Ecto neural progenitor cell (in vitro differentiated cells): ENCODE results near the gene SYNE2.
A peak's percentile ranks its signal among the peaks of the same experiment; 100 is the strongest.
"Not testable (repeated sequence)": the region's sequence is repeated elsewhere in the genome, so short reads cannot be mapped to it uniquely, and the experiment has no call there.

Experiments used
- DNase-seq: peaks from one replicate; pipeline ENCODE4 v3.0.0-alpha.2; 2018; ENCODE audit warnings: low spot score

SYNE2 gene

GRCh38 chr14:64193821-64194220 lies 341.0 kb downstream of the SYNE2 start:
- no peak for DNase-seq

GRCh38 chr14:64194404-64194803 lies 341.6 kb downstream of the SYNE2 start:
- DNase-seq = no peak

GRCh38 chr14:64195199-64195598 lies 342.4 kb downstream of the SYNE2 start:
- DNase-seq = no peak

- DNase-seq = no peak
These were observed 343.3 kb downstream of the SYNE2 start for GRCh38 chr14:64196056-64196455.

- peak; percentile 79 for DNase-seq
These were observed 344.1 kb downstream of the SYNE2 start for GRCh38 chr14:64196814-64197411.

- no peak for DNase-seq
These were observed 345.2 kb downstream of the SYNE2 start for GRCh38 chr14:64197996-64198395.

- DNase-seq = no peak
These were observed 345.7 kb downstream of the SYNE2 start for GRCh38 chr14:64198486-64198885.

GRCh38 chr14:64200170-64200569 lies 347.4 kb downstream of the SYNE2 start:
- DNase-seq = no peak

- DNase-seq = no peak
These were observed 348.5 kb downstream of the SYNE2 start for GRCh38 chr14:64201296-64201695.

- DNase-seq = no peak
These were observed 349.2 kb downstream of the SYNE2 start for GRCh38 chr14:64201921-64202545.

- no peak for DNase-seq
These were observed 349.9 kb downstream of the SYNE2 start for GRCh38 chr14:64202716-64203115.

- no peak for DNase-seq
These were observed 350.7 kb downstream of the SYNE2 start for GRCh38 chr14:64203366-64204006.

- no peak for DNase-seq
These were observed 355.5 kb downstream of the SYNE2 start for GRCh38 chr14:64208261-64208660.

GRCh38 chr14:64208981-64209380 lies 356.2 kb downstream of the SYNE2 start:
- DNase-seq = no peak

GRCh38 chr14:64209444-64210131 lies 356.8 kb downstream of the SYNE2 start:
- no peak for DNase-seq

- DNase-seq = no peak
These were observed 357.4 kb downstream of the SYNE2 start for GRCh38 chr14:64210216-64210615.

- DNase-seq = not testable (repeated sequence)
These were observed 358.1 kb downstream of the SYNE2 start for GRCh38 chr14:64210912-64211311.

GRCh38 chr14:64212666-64213065 lies 359.9 kb downstream of the SYNE2 start:
- DNase-seq = no peak

GRCh38 chr14:64213086-64213485 lies 360.3 kb downstream of the SYNE2 start:
- DNase-seq = no peak

- DNase-seq = no peak
These were observed 361.2 kb downstream of the SYNE2 start for GRCh38 chr14:64213853-64214570.

GRCh38 chr14:64215274-64215673 lies 362.5 kb downstream of the SYNE2 start:
- no peak for DNase-seq

- DNase-seq = no peak
These were observed 363.2 kb downstream of the SYNE2 start for GRCh38 chr14:64215978-64216377.
